GM18861 (cell line): ENCODE results near the gene ARID3A.

ENCODE experiments used
- ATAC-seq: cut with Tn5 transposase; IDR thresholded peaks from one replicate; pipeline ENCODE4 v1.9.1; 2021; ENCODE audit not compliant: unreplicated experiment

ARID3A gene

DNA sequence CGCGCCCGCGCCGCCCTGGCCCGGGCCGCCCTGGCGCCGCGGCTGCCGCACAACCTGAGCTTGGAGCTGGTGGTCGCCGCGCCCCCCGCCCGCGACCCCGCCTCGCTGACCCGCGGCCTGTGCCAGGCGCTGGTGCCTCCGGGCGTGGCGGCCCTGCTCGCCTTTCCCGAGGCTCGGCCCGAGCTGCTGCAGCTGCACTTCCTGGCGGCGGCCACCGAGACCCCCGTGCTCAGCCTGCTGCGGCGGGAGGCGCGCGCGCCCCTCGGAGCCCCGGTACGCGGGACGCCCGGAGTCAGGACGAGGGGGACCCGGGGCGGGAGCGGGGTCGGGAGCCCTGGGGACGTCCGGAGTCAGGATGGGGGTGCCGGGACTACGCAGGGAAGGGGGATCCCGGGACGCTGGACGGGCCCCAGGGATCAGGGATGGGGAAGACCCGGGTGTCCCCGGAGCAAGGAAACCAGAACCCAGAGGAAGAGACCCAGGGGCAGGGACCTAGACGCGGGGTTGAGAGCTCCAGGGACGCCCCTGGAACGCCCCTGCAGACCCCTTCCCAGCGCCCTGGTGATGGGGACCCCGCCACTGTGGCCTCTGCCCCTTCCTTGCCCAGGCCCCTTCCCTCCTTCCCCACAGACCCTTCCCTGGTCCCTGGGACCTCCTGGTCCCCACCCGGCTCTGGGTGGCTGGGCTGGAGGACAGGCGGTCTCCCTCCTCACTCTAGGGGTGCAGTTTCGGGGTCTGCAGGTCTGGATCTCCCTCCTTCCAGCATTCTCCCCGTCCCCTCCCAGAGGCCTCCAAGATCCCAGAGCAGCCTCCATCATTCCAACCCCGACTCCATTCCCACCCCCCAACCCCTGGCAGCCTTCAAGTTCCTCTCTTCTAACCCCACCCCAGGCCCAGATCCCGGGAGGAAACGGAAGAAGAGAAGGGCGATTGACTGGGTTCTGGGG lies 75.0 kb downstream of the ARID3A start:
- ATAC-seq, result no peak

DNA sequence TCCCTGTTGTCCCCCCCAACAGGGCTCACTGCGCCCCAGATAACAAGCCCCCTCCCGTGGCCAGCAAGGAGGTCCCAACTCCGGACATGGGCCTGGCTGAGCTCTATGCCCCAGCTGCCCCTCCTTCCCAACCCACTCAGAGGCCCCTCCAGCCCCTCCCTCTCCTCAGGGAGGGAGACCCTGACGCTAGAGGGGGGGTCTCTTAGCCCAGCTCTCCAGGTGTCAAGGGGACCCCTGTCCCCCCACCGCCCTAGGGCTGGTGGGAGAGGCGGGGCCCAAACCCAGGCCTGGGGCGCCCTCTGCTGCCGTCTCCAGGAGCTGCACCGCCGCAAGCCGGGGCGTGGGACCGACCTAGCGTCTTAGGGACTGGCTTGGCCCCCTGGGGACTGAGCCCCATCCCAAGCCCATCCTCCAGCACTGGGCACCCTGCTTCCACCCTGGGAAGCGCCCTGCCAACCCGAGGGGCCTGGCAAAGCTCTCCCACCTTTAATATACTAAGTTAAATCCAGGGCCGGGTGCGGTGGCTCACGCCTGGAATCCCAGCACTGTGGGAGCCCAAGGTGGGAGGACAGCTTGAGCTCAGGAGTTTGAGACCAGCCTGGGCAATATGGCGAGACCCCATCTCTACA lies 75.8 kb downstream of the ARID3A start:
- no peak for ATAC-seq

DNA sequence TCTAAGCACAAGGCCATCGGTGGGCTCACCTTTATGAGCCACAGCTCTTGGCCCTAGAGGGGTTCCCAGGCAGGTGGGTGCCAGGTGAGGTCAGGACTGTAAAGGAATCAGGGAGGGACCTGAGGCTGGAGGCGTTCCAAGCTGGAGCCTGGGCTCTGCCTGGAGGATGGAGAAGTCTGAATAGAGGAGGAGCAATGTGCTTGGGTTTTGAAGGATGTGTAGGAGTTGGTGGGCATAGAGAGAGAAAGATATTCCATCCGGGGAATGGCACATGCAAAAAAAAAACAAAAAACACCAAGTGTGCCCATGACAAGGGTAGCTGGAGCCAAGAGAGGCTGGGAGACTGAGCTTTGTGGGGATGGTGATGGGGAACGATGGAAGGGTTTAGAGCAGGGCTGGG lies 76.8 kb downstream of the ARID3A start:
- ATAC-seq, result no peak

DNA sequence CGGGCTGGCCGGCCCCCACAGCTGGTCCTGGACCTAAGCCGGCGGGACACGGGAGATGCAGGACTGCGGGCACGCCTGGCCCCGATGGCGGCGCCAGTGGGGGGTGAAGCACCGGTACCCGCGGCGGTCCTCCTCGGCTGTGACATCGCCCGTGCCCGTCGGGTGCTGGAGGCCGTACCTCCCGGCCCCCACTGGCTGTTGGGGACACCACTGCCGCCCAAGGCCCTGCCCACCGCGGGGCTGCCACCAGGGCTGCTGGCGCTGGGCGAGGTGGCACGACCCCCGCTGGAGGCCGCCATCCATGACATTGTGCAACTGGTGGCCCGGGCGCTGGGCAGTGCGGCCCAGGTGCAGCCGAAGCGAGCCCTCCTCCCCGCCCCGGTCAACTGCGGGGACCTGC lies 77.4 kb downstream of the ARID3A start:
- ATAC-seq, result no peak

DNA sequence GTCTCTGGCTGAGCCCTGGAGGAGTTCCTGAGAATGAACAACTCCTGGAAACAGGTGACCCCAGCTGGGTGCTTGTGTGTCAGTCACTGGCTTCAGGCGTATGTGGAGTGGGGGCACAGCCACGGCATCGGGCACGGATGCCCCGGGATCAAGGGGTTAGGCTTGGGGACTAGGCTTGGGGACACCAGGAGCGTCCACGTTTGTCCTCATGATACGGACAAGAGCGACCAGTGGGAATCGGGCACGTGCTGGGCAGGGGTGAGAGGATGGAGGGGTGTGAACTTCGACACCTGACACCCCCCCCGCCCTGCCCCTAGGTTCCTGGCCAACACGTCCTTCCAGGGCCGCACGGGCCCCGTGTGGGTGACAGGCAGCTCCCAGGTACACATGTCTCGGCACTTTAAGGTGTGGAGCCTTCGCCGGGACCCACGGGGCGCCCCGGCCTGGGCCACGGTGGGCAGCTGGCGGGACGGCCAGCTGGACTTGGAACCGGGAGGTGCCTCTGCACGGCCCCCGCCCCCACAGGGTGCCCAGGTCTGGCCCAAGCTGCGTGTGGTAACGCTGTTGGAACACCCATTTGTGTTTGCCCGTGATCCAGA lies 78.5 kb downstream of the ARID3A start:
- no peak for ATAC-seq

- no peak for ATAC-seq
These were observed 79.2 kb downstream of the ARID3A start for GRCh38 chr19:1004803-1005664.

GRCh38 chr19:1006711-1007398 lies 81.0 kb downstream of the ARID3A start:
- no peak for ATAC-seq

GRCh38 chr19:1007399-1008251 lies 81.8 kb downstream of the ARID3A start:
- no peak for ATAC-seq

GRCh38 chr19:1008268-1009040 lies 82.6 kb downstream of the ARID3A start:
- no peak for ATAC-seq

DNA sequence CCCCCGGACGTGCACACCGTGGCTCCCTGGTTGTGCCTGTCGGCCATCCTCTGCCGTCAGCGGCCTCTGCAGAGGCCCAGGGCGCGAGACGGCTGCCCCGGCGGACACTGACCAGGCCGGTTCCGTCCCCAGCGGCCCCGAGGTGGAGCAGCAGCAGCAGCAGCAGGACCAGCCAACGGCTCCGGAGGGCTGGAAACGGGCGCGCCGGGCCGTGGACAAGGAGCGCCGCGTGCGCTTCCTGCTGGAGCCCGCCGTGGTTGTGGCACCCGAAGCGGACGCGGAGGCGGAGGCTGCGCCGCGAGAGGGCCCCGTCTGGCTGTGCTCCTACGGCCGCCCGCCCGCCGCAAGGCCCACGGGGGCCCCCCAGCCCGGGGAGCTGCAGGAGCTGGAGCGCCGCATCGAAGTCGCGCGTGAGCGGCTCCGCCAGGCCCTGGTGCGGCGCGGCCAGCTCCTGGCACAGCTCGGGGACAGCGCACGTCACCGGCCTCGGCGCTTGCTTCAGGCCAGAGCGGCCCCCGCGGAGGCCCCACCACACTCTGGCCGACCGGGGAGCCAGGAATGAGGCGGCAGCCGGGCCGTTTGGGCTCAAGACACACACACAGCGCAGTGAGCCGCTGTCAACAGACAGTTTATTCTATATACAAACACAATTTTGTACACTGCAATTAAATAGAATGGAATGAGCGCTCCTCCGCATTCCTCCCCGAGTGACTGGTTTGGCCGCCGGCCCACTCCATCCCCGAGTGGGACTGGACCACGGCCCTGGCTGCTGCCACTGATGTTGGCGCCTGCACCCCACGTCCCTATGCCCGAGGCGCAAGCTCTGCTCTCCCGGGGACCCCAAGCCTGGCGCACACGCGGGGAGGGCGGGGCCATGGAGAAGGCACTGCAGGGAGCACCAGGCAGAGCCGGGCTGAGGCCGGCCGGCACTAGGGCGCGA lies 83.5 kb downstream of the ARID3A start:
- no peak for ATAC-seq

GRCh38 chr19:1009981-1010538 lies 84.2 kb downstream of the ARID3A start:
- no peak for ATAC-seq

GRCh38 chr19:1010586-1011510 lies 85.0 kb downstream of the ARID3A start:
- ATAC-seq, result no peak

DNA sequence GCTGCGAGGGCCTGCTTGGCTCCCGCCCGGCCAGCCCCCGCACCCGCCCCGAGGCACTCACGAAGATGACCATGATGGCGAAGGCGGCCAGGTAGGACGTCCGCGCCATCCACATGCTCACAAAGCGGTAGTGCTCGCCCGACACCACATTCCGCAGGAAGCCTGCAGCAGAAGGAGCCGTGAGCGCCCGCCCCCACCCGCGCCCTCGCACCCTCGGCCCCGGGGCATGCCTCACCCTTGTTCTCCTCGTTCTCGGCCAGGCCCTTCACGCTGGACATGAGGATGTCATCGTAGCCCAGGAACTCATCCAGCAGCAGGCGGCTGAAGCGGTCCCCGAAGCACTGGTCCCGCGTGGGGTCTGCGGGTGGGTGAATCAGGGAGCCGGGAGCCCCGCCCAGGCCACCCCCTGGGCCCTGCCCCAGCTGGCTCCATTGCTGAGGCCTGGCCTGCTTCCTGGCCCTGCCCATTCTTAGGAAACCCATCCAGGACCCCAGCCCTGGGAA lies 86.0 kb downstream of the ARID3A start:
- ATAC-seq, result no peak

- no peak for ATAC-seq
These were observed 86.5 kb downstream of the ARID3A start for GRCh38 chr19:1012334-1012733.

DNA sequence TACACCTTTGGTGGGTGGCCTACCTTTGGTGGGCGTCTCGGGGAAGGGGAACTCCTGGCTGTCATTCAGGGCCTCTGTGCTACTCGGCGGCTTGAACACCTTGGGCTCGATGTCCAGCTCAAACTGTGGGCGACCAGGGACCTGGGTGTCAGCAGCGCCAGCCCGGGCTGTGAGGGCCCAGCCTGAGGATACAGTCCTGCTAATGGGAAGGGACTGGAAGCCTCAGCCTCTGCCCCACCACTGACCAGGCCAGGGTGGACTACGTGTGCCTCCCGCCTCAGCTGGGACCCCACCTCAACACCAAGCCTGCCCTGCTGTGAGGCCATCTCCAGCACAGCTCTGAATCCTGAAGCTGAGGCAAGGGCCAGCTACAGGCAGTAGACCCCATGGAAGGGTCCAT lies 87.4 kb downstream of the ARID3A start:
- no peak for ATAC-seq
